Trophoblast cell (in vitro differentiated cells and primary cell): ENCODE data around the gene TMEM91.

Source experiments
- DNase-seq, 2 donors: peaks; one replicate each; pipeline ENCODE4 v3.0.0-alpha.2; 2016
- H2AFZ ChIP-seq: 2 replicates; pipeline ENCODE4 v1.6.1; 2013; ENCODE audit warnings: low read length, moderate library complexity, mild to moderate bottlenecking; ENCODE audit not compliant: insufficient read depth, poor library complexity
- H2AK5ac ChIP-seq: 2 replicates; pipeline ENCODE4 v1.6.1; 2013; ENCODE audit warnings: mild to moderate bottlenecking, low read length
- H2BK120ac ChIP-seq: 2 replicates; pipeline ENCODE4 v1.6.1; 2013; ENCODE audit warnings: low read length, mild to moderate bottlenecking, moderate library complexity; ENCODE audit not compliant: insufficient read depth, poor library complexity
- H2BK12ac ChIP-seq: 2 replicates; pipeline ENCODE4 v1.6.1; 2013; ENCODE audit warnings: mild to moderate bottlenecking, low read length, moderate library complexity
- H2BK5ac ChIP-seq: 2 replicates; pipeline ENCODE4 v1.6.1; 2013; ENCODE audit warnings: low read length, low read depth, moderate library complexity, mild to moderate bottlenecking; ENCODE audit not compliant: poor library complexity
- H3K14ac ChIP-seq: 2 replicates; pipeline ENCODE4 v1.6.1; 2013; ENCODE audit warnings: mild to moderate bottlenecking, low read length
- H3K18ac ChIP-seq: 2 replicates; pipeline ENCODE4 v1.6.1; 2013; ENCODE audit warnings: mild to moderate bottlenecking, low read length
- H3K23ac ChIP-seq: 2 replicates; pipeline ENCODE4 v1.6.1; 2013; ENCODE audit warnings: low read length
- H3K27ac ChIP-seq: 2 replicates; pipeline ENCODE4 v1.5.1; 2013; ENCODE audit warnings: low read depth, mild to moderate bottlenecking, inconsistent platforms, low read length, moderate library complexity
- H3K27me3 ChIP-seq: 2 replicates; pipeline ENCODE4 v1.6.1; 2013; ENCODE audit warnings: inconsistent platforms, mild to moderate bottlenecking, low read length, moderate library complexity; ENCODE audit not compliant: insufficient read depth
- H3K36me3 ChIP-seq, 2 experiments: 1 replicate in 1 of 2; 2 replicates in 1 of 2; pipeline ENCODE4 v1.6.1; 2013; ENCODE audit warnings: low read length in 2 of 2, mild to moderate bottlenecking in 2 of 2, moderate library complexity in 1 of 2; ENCODE audit not compliant: insufficient read depth in 2 of 2, control insufficient read depth in 1 of 2
- H3K4ac ChIP-seq: 2 replicates; pipeline ENCODE4 v1.6.1; 2013; ENCODE audit warnings: low read depth, mild to moderate bottlenecking, low read length, moderate library complexity
- H3K4me1 ChIP-seq, 2 experiments: 1 replicate in 1 of 2; 2 replicates in 1 of 2; pipeline ENCODE4 v1.6.1; 2013; ENCODE audit warnings: low read length in 2 of 2, mild to moderate bottlenecking in 2 of 2, moderate library complexity in 1 of 2; ENCODE audit not compliant: insufficient read depth in 2 of 2, control insufficient read depth in 1 of 2
- H3K4me2 ChIP-seq: 2 replicates; pipeline ENCODE4 v1.6.1; 2013; ENCODE audit warnings: inconsistent platforms, mild to moderate bottlenecking, low read length, moderate library complexity
- H3K4me3 ChIP-seq: 2 replicates; pipeline ENCODE4 v1.5.1; 2013; ENCODE audit warnings: mild to moderate bottlenecking, low read depth, low read length, inconsistent platforms
- H3K79me1 ChIP-seq: one replicate; pipeline ENCODE4 v1.6.1; 2013; ENCODE audit warnings: low read length
- H3K79me2 ChIP-seq: 2 replicates; pipeline ENCODE4 v1.6.1; 2013; ENCODE audit warnings: low read length, mild to moderate bottlenecking; ENCODE audit not compliant: control insufficient read depth, insufficient read depth, poor library complexity
- H3K9ac ChIP-seq: 2 replicates; pipeline ENCODE4 v1.6.1; 2013; ENCODE audit warnings: mild to moderate bottlenecking, low read length
- H3K9me3 ChIP-seq: 2 replicates; pipeline ENCODE4 v1.6.1; 2013; ENCODE audit warnings: low read depth, mild to moderate bottlenecking, control low read depth, inconsistent platforms, low read length; ENCODE audit not compliant: insufficient read depth
- H4K12ac ChIP-seq: 2 replicates; pipeline ENCODE4 v1.6.1; 2013; ENCODE audit warnings: low read depth, mild to moderate bottlenecking, low read length, moderate library complexity
- H4K8ac ChIP-seq: 2 replicates; pipeline ENCODE4 v1.6.1; 2013; ENCODE audit warnings: low read depth, mild to moderate bottlenecking, low read length, moderate library complexity
- H4K91ac ChIP-seq: one replicate; pipeline ENCODE4 v1.6.1; 2013; ENCODE audit warnings: low read depth, mild to moderate bottlenecking, low read length, moderate library complexity
- WGBS: extraction: QIAGEN DNeasy Blood & Tissue Kit; methylation state at CpG from one replicate; pipeline ENCODE4 v1.1.7; 2013; ENCODE audit warnings: missing lambda C conversion rate; ENCODE audit not compliant: insufficient read length, insufficient coverage; ENCODE audit errors: extremely low coverage; 5-methylcytosine and 5-hydroxymethylcytosine counted together

TMEM91 gene

DNA sequence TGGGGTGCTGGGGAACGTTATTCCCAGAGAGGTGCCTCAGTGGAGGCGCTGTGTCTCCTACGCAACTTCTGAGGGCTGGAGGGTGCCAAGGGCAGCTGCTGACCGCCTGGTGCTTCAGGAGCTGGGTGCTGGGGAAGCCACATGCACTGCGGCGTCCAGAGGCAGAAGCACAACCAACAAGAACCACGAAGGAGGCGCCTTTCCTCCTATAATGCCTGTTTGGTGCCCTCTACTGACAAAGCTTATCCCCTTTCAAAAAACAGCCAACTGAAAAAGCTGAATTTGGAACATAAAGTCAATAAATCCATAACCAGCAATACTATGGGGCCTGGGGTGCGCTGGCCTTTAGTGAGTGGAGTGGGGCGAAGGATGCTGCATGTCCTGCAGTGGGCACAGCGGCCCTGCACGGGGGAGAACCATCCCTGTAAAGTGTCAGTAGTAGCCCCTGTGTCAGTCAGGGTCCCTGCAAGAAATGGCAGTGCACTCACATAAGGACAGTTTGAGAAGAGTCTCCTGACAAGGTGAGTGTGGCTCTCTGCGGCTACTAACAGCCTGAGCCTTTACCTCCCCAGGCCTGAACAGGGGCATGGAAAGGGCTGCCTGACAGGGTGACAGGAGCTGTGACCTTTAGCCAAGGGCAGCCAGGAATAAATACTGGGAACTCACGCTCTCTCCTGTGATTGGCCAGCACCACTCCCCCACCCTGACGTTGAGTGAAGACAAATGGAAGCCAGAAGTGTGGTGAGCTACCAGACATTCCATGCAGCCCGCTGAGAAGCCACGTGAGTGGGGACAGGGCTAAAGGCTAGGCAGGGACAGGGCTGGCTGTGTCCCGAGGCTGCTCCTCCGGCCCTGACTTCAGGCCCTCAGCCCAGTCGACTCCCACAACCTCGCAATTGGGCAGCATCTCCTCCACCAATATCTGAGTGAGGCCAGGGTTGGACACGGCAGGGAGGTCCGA is 55.4 kb downstream of the TMEM91 start:
- Histone ChIP-seq H2AK5ac (no peak overlapping the region), H3K9ac (no peak overlapping the region), H3K4ac (no peak overlapping the region), H2BK12ac (no peak overlapping the region), H3K4me3 (peak overlapping the region; percentile 55), H3K27me3 (no peaks in the 10 kb centered on the region), H3K23ac (no peak overlapping the region), H3K79me2 (peaks cover 3% of the 10 kb centered on the region), H4K8ac (no peak overlapping the region), H3K4me2 (no peak overlapping the region), H3K18ac (no peak overlapping the region), H3K36me3 (peaks cover 31 to 34% of the 10 kb centered on the region in 2 experiments), H2AFZ (no peak overlapping the region), H3K14ac (no peak overlapping the region), H2BK120ac (no peak overlapping the region), H3K27ac (no peak overlapping the region), H3K4me1 (peaks cover 10 to 11% of the 10 kb centered on the region in 2 experiments), H2BK5ac (no peak overlapping the region), H3K79me1 (peaks cover 7% of the 10 kb centered on the region), H4K91ac (no peak overlapping the region), H3K9me3 (peaks cover 4% of the 10 kb centered on the region), H4K12ac (no peak overlapping the region)
- peak; percentile 14 to 59 for DNase-seq
- WGBS: no CpG with 5 or more reads among the region's 23 CpGs

DNA sequence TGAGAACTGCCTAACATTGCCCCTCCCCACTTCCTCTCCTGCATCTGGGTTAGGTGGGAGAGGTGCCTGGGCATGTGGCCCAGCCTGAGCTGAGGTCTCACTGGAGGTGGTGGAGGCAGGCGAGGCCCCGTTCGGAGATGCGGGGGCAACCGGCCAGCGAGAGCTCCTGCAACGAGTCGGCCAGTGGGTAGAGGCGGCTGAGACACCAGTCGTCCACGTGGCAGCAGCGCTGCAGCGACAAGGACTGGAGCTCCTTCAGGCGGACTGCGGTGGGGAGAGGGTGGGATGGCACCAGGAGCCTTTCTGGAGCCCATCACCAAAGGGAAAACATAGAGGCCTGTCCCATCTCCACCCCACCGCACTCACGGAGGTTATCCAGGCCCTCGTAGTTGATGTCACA is 56.8 kb downstream of the TMEM91 start:
- Histone ChIP-seq H3K36me3 (peaks cover 35 to 37% of the 10 kb centered on the region in 2 experiments), H3K9ac (no peak overlapping the region), H3K4me2 (no peak overlapping the region), H3K4me1 (peaks cover 1 to 2% of the 10 kb centered on the region in 2 experiments), H2AK5ac (no peak overlapping the region), H3K23ac (no peak overlapping the region), H3K27ac (no peak overlapping the region), H4K8ac (no peak overlapping the region), H2BK120ac (no peak overlapping the region), H3K79me2 (no peaks in the 10 kb centered on the region), H3K4ac (no peak overlapping the region), H4K91ac (no peak overlapping the region), H2BK5ac (no peak overlapping the region), H3K9me3 (peaks cover 4% of the 10 kb centered on the region), H4K12ac (no peak overlapping the region), H3K18ac (no peak overlapping the region), H3K14ac (no peak overlapping the region), H3K27me3 (no peaks in the 10 kb centered on the region), H3K4me3 (no peak overlapping the region), H2AFZ (no peak overlapping the region), H2BK12ac (no peak overlapping the region), H3K79me1 (no peaks in the 10 kb centered on the region)
- no CpG with 5 or more reads among the region's 18 CpGs for WGBS
- DNase-seq: no peak
